IMR-90 (cell line): ENCODE results near the gene IRF4. TPM values are rescaled to one million over a fixed set of nuclear protein-coding genes. Genes with fewer than 3 reads are reported as not detected.

Experiments used
- ATAC-seq: fragments of 200-7000 bp; cut with Tn5 transposase; 2 replicates; pipeline ENCODE4 v1.9.1; 2020; ENCODE audit warnings: low read depth, mild to moderate bottlenecking, moderate library complexity
- BruUV-seq: library from RNA; stranded (reverse); fragments of 400-500 nt; replicated peaks from 2 replicates; lab custom pipeline; 2021; lab: Mats Ljungman, UMichigan
- CTCF ChIA-PET: fragments of 300-600 bp; formaldehyde crosslinking; extraction: SDS; loops from one replicate; lab custom pipeline; 2021; ENCODE audit warnings: antibody characterized with exemption; lab: Yijun Ruan, JAX
- POLR2A ChIA-PET: fragments of 300-600 bp; sonication (Branson Sonifier 250); formaldehyde crosslinking; loops from one replicate; lab custom pipeline; 2022; ENCODE audit warnings: antibody characterized with exemption; ENCODE audit not compliant: unreplicated experiment; lab: Charles Lee
- DNase-seq: peaks from one replicate; pipeline ENCODE4 v3.0.0; 2013
- H2AFZ ChIP-seq: replicated peaks from 2 replicates; pipeline ENCODE3; 2013; ENCODE audit warnings: low read length, mild to moderate bottlenecking; ENCODE audit not compliant: poor library complexity
- H2AK5ac ChIP-seq: 2 replicates; pipeline ENCODE4 v1.6.1; 2013; ENCODE audit warnings: low read depth, low read length, inconsistent platforms
- H2AK9ac ChIP-seq: replicated peaks from 2 replicates; pipeline ENCODE3; 2013; ENCODE audit warnings: mild to moderate bottlenecking, low read depth, low read length, moderate library complexity; ENCODE audit not compliant: poor library complexity
- H2BK120ac ChIP-seq: 2 replicates; pipeline ENCODE4 v1.6.1; 2013; ENCODE audit warnings: low read depth, low read length, inconsistent platforms
- H2BK15ac ChIP-seq: 3 replicates; pipeline ENCODE4 v1.6.1; 2013; ENCODE audit warnings: low read depth, low read length, inconsistent platforms
- H2BK20ac ChIP-seq: 2 replicates; pipeline ENCODE4 v1.6.1; 2013; ENCODE audit warnings: low read depth, mild to moderate bottlenecking, inconsistent platforms, low read length, moderate library complexity
- H2BK5ac ChIP-seq: 2 replicates; pipeline ENCODE4 v1.6.1; 2013; ENCODE audit warnings: mild to moderate bottlenecking, low read depth, low read length, inconsistent platforms; ENCODE audit not compliant: poor library complexity, severe bottlenecking
- H3K14ac ChIP-seq: replicated peaks from 2 replicates; pipeline ENCODE4 v1.6.1; 2013; ENCODE audit warnings: low read depth, low read length, inconsistent platforms
- H3K18ac ChIP-seq: 2 replicates; pipeline ENCODE4 v1.6.1; 2013; ENCODE audit warnings: low read depth, low read length, control low read depth
- H3K23ac ChIP-seq: 2 replicates; pipeline ENCODE4 v1.6.1; 2013; ENCODE audit warnings: low read depth, low read length, inconsistent platforms
- H3K27ac ChIP-seq: 2 replicates; pipeline ENCODE4 v1.5.1; 2013; ENCODE audit warnings: mild to moderate bottlenecking, control low read depth, low read length; ENCODE audit not compliant: insufficient read depth
- H3K27me3 ChIP-seq: 2 replicates; pipeline ENCODE4 v1.6.1; 2013; ENCODE audit warnings: low read length; ENCODE audit not compliant: control insufficient read depth, insufficient read depth
- H3K36me3 ChIP-seq: 2 replicates; pipeline ENCODE4 v1.6.1; 2013; ENCODE audit warnings: low read length, mixed read lengths; ENCODE audit not compliant: control insufficient read depth, insufficient read depth
- H3K4ac ChIP-seq: 2 replicates; pipeline ENCODE4 v1.6.1; 2013; ENCODE audit warnings: low read depth, low read length, inconsistent platforms
- H3K4me1 ChIP-seq: 2 replicates; pipeline ENCODE4 v1.6.1; 2013; ENCODE audit warnings: low read length, mixed read lengths; ENCODE audit not compliant: control insufficient read depth, insufficient read depth
- H3K4me2 ChIP-seq: 2 replicates; pipeline ENCODE4 v1.6.1; 2013; ENCODE audit warnings: low read depth, mild to moderate bottlenecking, control low read depth, low read length, moderate library complexity
- H3K4me3 ChIP-seq: 2 replicates; pipeline ENCODE4 v1.5.1; 2013; ENCODE audit warnings: low read depth, mild to moderate bottlenecking, control low read depth, low read length, moderate library complexity; ENCODE audit not compliant: insufficient read depth
- H3K56ac ChIP-seq: 2 replicates; pipeline ENCODE4 v1.6.1; 2013; ENCODE audit warnings: low read length, inconsistent platforms; ENCODE audit not compliant: insufficient read depth; ENCODE audit errors: extremely low read depth
- H3K79me1 ChIP-seq, 2 experiments: 2 replicates each; pipeline ENCODE4 v1.6.1; 2013; ENCODE audit warnings: low read length in 2 of 2, inconsistent platforms in 1 of 2, low read depth in 1 of 2
- H3K9ac ChIP-seq: 2 replicates; pipeline ENCODE4 v1.6.1; 2013; ENCODE audit warnings: low read depth, low read length, control low read depth
- H3K9me1 ChIP-seq: 2 replicates; pipeline ENCODE4 v1.6.1; 2013; ENCODE audit warnings: low read length, inconsistent platforms; ENCODE audit not compliant: insufficient read depth
- H3K9me3 ChIP-seq: 2 replicates; pipeline ENCODE4 v1.6.1; 2013; ENCODE audit warnings: low read length; ENCODE audit not compliant: control insufficient read depth, insufficient read depth
- H4K20me1 ChIP-seq: 2 replicates; pipeline ENCODE4 v1.6.1; 2013; ENCODE audit warnings: low read length, inconsistent platforms; ENCODE audit not compliant: insufficient read depth
- H4K5ac ChIP-seq: 2 replicates; pipeline ENCODE4 v1.6.1; 2013; ENCODE audit warnings: mild to moderate bottlenecking, low read depth, low read length, control low read depth
- H4K8ac ChIP-seq, 2 experiments: 2 replicates each; pipeline ENCODE4 v1.6.1; 2013; ENCODE audit warnings: low read depth in 2 of 2, low read length in 2 of 2, control low read depth in 1 of 2, inconsistent platforms in 1 of 2
- H4K91ac ChIP-seq: 2 replicates; pipeline ENCODE4 v1.6.1; 2013; ENCODE audit warnings: low read depth, low read length, inconsistent platforms; ENCODE audit not compliant: insufficient read depth
- BHLHE40 ChIP-seq: fragments of 150-350 bp; IDR thresholded peaks from 2 replicates; pipeline ENCODE4 v1.6.1; 2016; ENCODE audit warnings: mild to moderate bottlenecking, low read depth, low read length
- CEBPB ChIP-seq: IDR thresholded peaks from 2 replicates; pipeline ENCODE4 v1.6.1; 2012; ENCODE audit warnings: low read depth, low read length, improper control_type of control experiment
- CHD1 ChIP-seq: IDR thresholded peaks from 2 replicates; pipeline ENCODE4 v1.6.1; 2012; ENCODE audit warnings: low read depth, low read length, improper control_type of control experiment
- FOS ChIP-seq: fragments of 150-350 bp; IDR thresholded peaks from 2 replicates; pipeline ENCODE4 v1.6.1; 2016; ENCODE audit warnings: low read depth, low read length
- MAFK ChIP-seq: IDR thresholded peaks from 2 replicates; pipeline ENCODE4 v1.6.1; 2012; ENCODE audit warnings: low read depth, low read length, improper control_type of control experiment
- MAZ ChIP-seq: IDR thresholded peaks from 2 replicates; pipeline ENCODE4 v1.6.1; 2012; ENCODE audit warnings: low read depth, mild to moderate bottlenecking, low read length, improper control_type of control experiment, moderate library complexity, borderline replicate concordance
- MXI1 ChIP-seq: IDR thresholded peaks from 2 replicates; pipeline ENCODE4 v1.6.1; 2012; ENCODE audit warnings: low read depth, mild to moderate bottlenecking, low read length, moderate library complexity, borderline replicate concordance
- NFE2L2 ChIP-seq: fragments of 150-350 bp; IDR thresholded peaks from 2 replicates; pipeline ENCODE4 v1.6.1; 2016; ENCODE audit warnings: low read depth, mild to moderate bottlenecking, low read length
- POLR2A ChIP-seq: IDR thresholded peaks from 2 replicates; pipeline ENCODE4 v1.6.1; 2012; ENCODE audit warnings: mild to moderate bottlenecking, low read depth, low read length
- RAD21 ChIP-seq: IDR thresholded peaks from 2 replicates; pipeline ENCODE4 v1.6.1; 2012; ENCODE audit warnings: low read length, improper control_type of control experiment
- RCOR1 ChIP-seq: IDR thresholded peaks from 2 replicates; pipeline ENCODE4 v1.6.1; 2012; ENCODE audit warnings: mild to moderate bottlenecking, low read length, improper control_type of control experiment; ENCODE audit not compliant: insufficient replicate concordance
- RFX5 ChIP-seq: IDR thresholded peaks from 2 replicates; pipeline ENCODE4 v1.8.0; 2012; ENCODE audit warnings: low read depth, mild to moderate bottlenecking, low read length, moderate library complexity
- SMC3 ChIP-seq: fragments of 150-350 bp; IDR thresholded peaks from 2 replicates; pipeline ENCODE4 v1.6.1; 2016; ENCODE audit warnings: low read depth, mild to moderate bottlenecking, antibody characterized with exemption, low read length, moderate library complexity
- WGBS, 2 experiments: methylation state at CpG; one replicate each; pipeline versions ENCODE4 v1.1.5 to v1.1.7; 2013; ENCODE audit warnings: missing lambda C conversion rate in 2 of 2; ENCODE audit not compliant: insufficient read length in 1 of 2; ENCODE audit errors: extremely low coverage in 2 of 2; 5-methylcytosine and 5-hydroxymethylcytosine counted together
- dilution Hi-C: fragments of 300-500 bp; cut with HindIII; formaldehyde crosslinking; loops from one replicate; pipeline ENCODE4 v1.14.3; 2018; ENCODE audit warnings: low sequenced_read_pairs; ENCODE audit not compliant: unreplicated experiment
- in situ Hi-C: fragments of 300-500 bp; cut with MboI; formaldehyde crosslinking; loops from 3 replicates; pipeline ENCODE4 v1.14.3; 2019; ENCODE audit warnings: low sequenced_read_pairs, inconsistent platforms, mixed read lengths
- intact Hi-C: fragments of 100-400 bp; cut with micrococcal nuclease; formaldehyde crosslinking; loops from 2 replicates; pipeline ENCODE4 v1.10.0; 2022
- polyA plus RNA-seq, 3 experiments: library from polyadenylated mRNA; depleted of rRNA; stranded (reverse); fragments of >200 nt; gene quantifications; 2 replicates each; pipeline ENCODE4 v1.2.3, GENCODE V29; 2012; ENCODE audit warnings: low replicate concordance in 1 of 3
- total RNA-seq: library from RNA; depleted of rRNA; stranded (reverse); fragments of >200 nt; gene quantifications from 2 replicates; pipeline ENCODE4 v1.2.3, GENCODE V29; 2012
- TF ChIP-seq, protein P1 (sequence below): fragments of 150-350 bp; IDR thresholded peaks from 2 replicates; pipeline ENCODE4 v1.6.1; 2017; ENCODE audit warnings: mild to moderate bottlenecking, antibody characterized with exemption, low read length, low read depth
- TF ChIP-seq, protein P2 (sequence below): fragments of 150-350 bp; IDR thresholded peaks from 2 replicates; pipeline ENCODE4 v1.6.1; 2016; ENCODE audit warnings: low read depth, mild to moderate bottlenecking, low read length, moderate library complexity, borderline replicate concordance
- TF ChIP-seq, protein P3 (sequence below): conservative IDR thresholded peaks from 2 replicates; pipeline ENCODE4 v1.5.1; 2012; ENCODE audit warnings: mild to moderate bottlenecking, low read depth, low read length, improper control_type of control experiment

The IRF4 gene
- total and polyA plus RNA-seq, 2 of the 4 experiments (the other 2 are of a cell fraction): not detected

DNA sequence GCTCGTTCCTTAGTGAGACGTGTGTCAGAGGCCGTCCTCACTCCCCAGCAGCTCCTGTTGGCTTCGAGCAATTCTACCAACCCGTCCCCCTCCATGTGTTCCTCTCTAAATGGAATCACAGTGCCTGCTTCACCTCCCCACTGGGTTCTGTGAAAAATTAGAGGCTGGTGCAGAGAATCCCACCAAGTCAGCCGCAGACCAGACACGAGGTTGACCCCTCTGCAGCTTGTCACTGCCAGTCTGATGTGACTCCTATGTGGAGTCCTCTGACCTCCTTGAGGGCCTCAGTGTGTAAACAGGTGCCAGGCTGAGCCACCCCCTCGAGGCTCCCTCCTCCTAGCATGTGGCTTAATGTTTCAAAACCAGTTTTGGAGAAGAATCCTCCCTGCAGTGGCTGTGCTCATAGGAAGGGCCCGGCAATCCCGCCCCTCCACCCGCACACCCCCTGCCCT, 12.6 kb upstream of the IRF4 start:
- H3K4me3 ChIP-seq: no peak overlapping the region
- CTCF ChIA-PET: no interaction called here
- peaks cover 4% of the 10 kb centered on the region; the same call in 1 of the 2 replicates for H3K4me1 ChIP-seq
- BruUV-seq: no TSS peak
- H3K14ac ChIP-seq: no peak overlapping the region
- H4K20me1 ChIP-seq: no peaks in the 10 kb centered on the region
- H3K9ac ChIP-seq: no peak overlapping the region
- H2AK9ac ChIP-seq: no peak overlapping the region
- no peak overlapping the region for H2AK5ac ChIP-seq
- DNase-seq (no peak), ATAC-seq (no peak)
- H4K5ac ChIP-seq: no peak overlapping the region
- no peaks in the 10 kb centered on the region for H3K36me3 ChIP-seq
- H3K9me3 ChIP-seq: peaks cover 17% of the 10 kb centered on the region
- peaks cover 37% of the 10 kb centered on the region for H3K27me3 ChIP-seq
- H3K56ac ChIP-seq: no peak overlapping the region
- H3K18ac ChIP-seq: no peak overlapping the region
- H2AFZ ChIP-seq: no peak overlapping the region
- no peak overlapping the region for H4K91ac ChIP-seq
- no peak overlapping the region for H2BK15ac ChIP-seq
- WGBS, 2 experiments: 68% methylated on average over 9 of the region's 11 CpGs; no CpG with 5 or more reads in 1 of the 2 experiments
- intact Hi-C loops (no loop called here), dilution Hi-C loops (no loop called here), in situ Hi-C loops (no loop called here)
- no peaks in the 10 kb centered on the region for H3K9me1 ChIP-seq
- no peak overlapping the region for H2BK20ac ChIP-seq
- POLR2A ChIA-PET: no interaction called here
- H3K4ac ChIP-seq: no peak overlapping the region
- no peak for TF ChIP-seq RFX5
- no peak for TF ChIP-seq NFE2L2
- TF ChIP-seq, protein P1, sequence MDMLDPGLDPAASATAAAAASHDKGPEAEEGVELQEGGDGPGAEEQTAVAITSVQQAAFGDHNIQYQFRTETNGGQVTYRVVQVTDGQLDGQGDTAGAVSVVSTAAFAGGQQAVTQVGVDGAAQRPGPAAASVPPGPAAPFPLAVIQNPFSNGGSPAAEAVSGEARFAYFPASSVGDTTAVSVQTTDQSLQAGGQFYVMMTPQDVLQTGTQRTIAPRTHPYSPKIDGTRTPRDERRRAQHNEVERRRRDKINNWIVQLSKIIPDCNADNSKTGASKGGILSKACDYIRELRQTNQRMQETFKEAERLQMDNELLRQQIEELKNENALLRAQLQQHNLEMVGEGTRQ: no peak
- TF ChIP-seq, protein P2, sequence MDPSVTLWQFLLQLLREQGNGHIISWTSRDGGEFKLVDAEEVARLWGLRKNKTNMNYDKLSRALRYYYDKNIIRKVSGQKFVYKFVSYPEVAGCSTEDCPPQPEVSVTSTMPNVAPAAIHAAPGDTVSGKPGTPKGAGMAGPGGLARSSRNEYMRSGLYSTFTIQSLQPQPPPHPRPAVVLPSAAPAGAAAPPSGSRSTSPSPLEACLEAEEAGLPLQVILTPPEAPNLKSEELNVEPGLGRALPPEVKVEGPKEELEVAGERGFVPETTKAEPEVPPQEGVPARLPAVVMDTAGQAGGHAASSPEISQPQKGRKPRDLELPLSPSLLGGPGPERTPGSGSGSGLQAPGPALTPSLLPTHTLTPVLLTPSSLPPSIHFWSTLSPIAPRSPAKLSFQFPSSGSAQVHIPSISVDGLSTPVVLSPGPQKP: no peak
- TF ChIP-seq FOS: no peak
- no peak for TF ChIP-seq MXI1
- no peak for TF ChIP-seq MAFK
- TF ChIP-seq, protein P3, sequence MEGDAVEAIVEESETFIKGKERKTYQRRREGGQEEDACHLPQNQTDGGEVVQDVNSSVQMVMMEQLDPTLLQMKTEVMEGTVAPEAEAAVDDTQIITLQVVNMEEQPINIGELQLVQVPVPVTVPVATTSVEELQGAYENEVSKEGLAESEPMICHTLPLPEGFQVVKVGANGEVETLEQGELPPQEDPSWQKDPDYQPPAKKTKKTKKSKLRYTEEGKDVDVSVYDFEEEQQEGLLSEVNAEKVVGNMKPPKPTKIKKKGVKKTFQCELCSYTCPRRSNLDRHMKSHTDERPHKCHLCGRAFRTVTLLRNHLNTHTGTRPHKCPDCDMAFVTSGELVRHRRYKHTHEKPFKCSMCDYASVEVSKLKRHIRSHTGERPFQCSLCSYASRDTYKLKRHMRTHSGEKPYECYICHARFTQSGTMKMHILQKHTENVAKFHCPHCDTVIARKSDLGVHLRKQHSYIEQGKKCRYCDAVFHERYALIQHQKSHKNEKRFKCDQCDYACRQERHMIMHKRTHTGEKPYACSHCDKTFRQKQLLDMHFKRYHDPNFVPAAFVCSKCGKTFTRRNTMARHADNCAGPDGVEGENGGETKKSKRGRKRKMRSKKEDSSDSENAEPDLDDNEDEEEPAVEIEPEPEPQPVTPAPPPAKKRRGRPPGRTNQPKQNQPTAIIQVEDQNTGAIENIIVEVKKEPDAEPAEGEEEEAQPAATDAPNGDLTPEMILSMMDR: no peak
- no peak for TF ChIP-seq MAZ
- TF ChIP-seq RCOR1: no peak
- TF ChIP-seq CEBPB: no peak
- TF ChIP-seq POLR2A: no peak
- TF ChIP-seq CHD1: no peak
- no peak for TF ChIP-seq BHLHE40
- TF ChIP-seq SMC3: no peak
- TF ChIP-seq RAD21: no peak
- no peak overlapping the region for H2BK5ac ChIP-seq
- no peak overlapping the region for H3K4me2 ChIP-seq
- H3K27ac ChIP-seq: no peak overlapping the region
- H2BK120ac ChIP-seq: no peak overlapping the region
- H3K79me1 ChIP-seq: no peaks in the 10 kb centered on the region
- H4K8ac ChIP-seq: no peak overlapping the region
- H3K23ac ChIP-seq: no peak overlapping the region
